SHP77 (cell line): ENCODE measurements around the gene MUC2.

Experiments
- DNase-seq, 2 experiments: peaks; one replicate each; lab custom pipeline; 2025; lab: John Stamatoyannopoulos, UW

The MUC2 gene

DNA sequence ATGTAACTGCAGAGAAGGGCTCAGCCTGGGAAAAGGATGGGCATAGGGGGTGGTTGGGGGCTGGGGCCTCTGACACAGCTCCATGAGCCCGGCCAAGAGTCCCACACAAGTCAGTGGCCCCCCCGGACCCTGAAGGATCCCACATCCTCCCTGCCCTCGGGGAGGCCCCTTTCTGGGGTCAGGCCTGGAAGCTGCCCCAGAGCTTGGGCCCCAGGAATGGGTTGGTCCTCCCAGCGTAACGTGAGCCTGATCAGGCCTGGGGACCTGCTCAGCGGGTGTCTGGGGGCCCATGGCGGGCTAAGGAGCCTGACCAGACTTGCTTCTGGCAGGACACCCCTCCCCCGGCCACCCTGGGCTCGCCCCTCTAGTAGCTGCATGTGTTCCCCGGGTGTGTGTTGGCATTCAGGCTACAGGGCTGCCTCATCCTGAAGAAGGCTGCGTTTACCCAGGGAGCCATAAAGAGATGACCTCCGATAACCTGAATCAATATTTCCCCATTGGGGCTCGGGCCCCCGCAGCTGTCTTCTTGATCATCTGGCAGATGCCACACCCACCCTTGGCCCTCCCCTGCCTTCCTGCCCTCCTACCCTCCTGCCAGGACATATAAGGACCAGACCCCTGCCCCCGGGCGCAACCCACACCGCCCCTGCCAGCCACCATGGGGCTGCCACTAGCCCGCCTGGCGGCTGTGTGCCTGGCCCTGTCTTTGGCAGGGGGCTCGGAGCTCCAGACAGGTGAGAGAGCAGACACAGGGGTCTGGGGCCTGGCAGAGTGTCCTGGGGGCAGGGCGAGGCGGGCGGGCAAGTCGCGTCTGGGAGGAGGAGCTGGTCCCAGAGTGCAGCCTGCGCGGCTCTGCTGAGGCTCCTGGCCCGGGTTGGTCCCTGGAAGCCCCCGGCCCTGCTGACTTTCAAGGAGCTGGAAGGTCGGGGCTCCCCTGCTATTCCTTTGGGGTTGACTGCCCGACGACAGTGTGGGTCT, at the start of gene MUC2:
TSS of gene MUC2 (plus strand) at position 631 of the 978 bp plus-strand sequence.
- DNase-seq, result no peak

DNA sequence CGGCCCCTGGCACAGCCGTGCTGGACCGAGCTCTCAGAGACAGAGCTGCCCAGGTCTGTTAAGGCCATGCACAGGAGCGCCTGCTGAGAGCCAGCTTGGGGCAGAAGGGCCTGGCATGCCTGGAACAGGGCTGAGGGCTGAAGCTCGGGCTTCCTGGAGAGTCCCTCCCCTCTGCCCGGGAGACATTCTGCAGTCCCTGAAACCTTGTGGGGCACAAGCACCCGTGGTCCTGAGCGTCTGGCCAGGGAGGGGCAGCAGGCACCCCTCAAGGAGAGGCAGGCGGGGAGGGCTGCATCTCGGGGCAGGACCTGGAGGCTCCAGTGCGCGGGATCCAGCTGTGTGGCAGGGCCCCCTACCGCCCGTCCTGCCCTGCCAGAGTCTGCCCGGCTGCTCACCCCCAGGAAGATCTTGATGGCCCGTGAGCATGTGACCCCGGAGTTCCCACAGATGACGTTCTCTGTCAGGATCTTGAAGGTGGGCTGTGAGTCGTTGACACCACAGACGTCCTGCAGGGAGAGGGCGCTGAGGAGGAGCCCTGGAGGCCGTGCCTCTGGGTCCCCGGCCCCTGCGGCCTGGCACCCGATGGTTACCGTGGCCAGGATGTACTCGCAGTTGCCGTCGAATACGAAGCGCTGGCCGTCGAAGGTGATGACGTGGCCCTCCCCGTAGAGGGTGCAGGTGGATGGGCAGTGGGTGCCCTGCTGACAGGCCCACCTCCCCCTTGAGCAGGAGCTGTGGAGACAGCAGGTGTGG, 49.1 kb upstream of the MUC2 start:
- DNase-seq, result no peak

DNA sequence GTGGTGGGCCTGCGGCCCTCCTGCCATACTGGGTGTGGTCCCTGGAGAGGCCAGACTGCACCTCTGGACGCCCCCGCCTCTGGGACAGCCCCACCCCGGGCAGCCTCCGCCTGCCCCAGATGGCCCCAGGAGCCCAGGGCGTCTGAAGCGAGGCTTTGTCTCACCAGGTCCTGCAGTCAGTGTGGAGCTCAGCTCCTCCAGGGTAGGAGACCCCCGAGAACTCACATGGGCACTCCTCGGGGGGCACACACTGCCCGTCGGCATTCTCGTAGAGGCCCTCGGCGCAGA, 48.6 kb upstream of the MUC2 start:
- no peak for DNase-seq

DNA sequence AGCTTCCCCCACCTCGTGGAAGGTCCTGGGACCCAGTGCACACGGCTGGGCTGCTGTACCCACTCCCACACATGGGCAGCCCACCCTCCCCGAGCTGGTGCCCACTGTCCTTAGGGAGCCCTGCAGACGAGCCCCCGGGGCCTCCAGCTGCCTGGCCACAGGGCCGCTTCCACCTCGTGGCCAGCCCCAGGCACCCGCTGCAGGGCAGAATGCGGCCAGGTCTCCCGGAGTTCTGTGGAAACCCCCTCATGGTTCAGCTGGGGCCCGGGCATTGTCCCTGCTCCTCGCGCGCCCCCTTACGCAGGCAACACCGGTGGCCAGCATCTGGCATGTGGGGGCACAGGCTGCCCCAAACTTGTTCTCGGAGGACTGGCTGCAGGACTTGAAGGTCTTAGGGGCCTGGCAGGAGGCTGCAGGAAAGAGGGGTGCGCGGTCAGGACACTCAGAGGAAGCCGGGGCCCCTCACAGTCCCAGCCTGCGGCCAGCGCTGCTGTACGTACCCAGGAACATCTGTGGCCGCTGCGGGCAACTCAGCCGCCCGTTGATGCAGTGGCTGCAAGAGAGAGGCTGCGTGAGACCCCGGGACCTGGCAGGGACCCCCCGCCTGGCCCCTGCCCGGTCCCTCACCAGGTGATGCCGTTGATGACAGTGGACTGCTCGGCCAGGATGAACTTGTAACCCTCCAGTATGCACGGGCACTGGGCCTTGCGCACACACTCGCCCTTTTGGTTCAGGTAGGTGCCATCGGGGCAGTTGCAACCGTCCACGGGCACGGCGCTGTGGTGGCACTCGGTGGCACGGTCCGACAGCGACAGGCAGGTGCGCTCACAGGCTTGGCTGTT, 47.8 kb upstream of the MUC2 start:
- no peak for DNase-seq

DNA sequence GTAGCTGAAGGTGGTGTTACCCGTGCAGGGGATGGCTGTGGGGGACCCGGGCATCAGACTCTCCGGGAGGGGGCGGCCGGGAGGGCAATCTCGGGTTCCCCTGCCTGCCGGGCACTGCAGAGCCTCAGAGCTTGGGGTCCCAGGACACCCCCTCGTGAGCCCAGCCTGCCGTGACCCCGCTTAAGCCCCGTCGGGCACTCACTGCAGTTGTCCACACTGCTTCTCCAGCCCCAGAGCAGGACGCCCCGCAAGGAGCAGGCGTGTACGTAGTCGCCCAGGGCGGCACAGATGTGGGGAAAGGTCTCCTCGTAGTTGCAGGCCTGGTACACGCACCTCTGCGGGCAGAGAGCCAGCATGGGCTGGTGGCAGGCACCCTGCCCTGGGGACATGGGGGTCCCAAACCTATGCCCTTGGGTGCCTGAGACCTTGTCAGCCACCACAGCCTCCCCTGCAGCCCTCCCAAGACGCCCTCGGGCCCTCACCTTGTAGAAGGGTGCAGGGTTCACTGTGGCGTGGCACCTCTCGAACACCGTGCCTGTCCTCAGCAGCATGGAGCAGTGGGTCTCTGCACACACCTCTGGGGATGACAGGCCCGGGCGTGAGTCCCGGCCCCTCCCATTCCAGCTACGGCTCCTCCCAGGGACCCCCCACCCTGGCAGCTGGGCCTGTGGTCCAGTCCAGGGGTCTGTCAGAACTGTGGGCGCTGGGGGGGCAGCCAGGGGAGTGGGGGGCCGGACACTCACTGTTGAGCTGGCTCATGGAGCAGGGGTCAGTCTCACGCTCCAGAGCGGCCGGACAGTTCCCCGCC, 47.0 kb upstream of the MUC2 start:
- no peak for DNase-seq

DNA sequence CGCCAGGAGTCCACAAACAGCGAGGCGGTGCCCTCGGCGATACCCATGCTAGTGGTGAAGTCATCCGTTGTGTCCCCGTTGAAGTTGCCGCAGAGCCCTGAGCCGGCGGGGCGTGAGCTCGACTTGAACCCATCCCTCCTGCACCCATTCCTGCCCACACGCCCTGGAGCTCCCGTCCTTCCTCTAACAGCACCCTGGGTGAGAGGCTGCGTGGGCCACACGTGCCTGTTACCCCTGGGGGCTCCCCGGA, 46.5 kb upstream of the MUC2 start:
- DNase-seq, result no peak

DNA sequence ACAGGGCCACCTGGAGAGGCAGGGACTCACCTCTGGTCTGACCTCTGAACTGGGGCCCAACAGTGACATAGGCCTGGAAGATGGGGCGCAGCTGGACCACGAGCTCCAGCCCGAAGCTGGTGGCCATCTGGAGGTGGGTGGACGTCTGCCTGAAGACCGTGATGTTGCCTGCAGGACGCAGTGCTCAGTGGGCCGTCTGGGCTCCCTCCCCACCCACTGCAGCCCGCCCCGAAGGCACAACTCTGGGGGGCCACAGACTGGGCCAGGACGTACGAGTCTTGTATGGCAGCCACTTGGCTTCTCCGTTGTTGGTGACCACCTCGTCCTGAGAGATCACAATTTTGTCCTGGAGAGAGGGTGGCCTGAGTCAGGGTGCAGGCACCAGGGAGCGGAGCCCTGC, 46.1 kb upstream of the MUC2 start:
- DNase-seq, result no peak

DNA sequence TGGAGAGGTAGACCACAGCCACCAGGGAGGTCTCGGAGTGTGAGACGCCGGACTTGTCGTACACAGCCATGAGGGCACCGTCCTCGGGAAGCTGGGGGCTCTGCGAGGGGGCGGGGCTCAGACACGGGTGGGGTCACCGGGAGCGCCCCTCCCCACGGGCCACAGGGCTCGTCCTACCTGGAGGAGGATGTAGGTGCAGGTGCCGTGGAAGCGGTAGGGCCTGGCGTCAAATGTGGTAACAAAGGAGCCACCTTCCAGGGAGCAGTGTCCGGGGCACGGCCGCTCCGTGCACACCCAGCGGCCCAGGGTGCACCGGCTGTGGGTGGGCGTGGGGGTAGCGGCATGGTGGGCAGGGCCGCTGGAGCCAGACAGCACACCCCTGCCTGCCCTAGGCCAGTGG, 45.6 kb upstream of the MUC2 start:
- DNase-seq, result no peak

DNA sequence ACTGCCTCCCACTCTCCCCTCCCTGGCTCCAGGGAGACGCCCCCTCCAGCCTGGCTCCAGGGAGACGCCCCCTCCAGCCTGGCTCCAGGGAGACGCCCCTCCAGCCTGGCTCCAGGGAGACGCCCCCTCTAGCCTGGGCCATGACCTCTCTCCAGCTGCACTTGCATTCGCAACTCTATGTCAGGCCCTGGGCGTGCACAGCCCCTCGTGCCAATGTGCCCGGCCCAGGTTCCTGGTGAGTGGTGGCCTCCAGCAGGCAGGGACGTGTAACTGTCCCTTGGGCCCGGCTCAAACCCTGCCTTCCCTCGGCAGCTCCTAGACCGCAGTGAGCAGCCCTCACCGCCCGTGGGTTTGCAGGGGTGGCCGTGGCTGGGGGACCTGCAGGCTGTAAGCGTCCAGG, 45.0 kb upstream of the MUC2 start:
- no peak for DNase-seq

DNA sequence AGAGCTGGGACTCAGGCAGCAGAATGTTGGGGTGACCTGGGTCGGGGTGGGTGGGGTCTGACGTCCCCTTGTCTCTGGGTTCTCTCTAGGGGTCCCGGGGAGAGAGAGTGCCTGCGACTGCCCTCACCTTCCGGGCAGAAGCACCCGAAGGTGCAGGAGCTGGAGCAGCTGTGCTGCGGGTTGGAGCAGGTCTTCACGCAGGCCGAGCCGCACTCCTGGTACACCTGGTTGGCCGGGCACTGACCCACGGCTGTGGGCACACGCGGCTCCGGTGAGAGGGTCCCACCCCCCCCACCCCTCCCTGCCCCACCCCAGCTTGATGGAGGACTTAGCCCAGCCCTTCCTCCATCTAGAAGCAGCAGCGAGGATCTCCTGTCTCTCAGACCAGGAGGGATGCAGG, 44.6 kb upstream of the MUC2 start:
- DNase-seq, result no peak

DNA sequence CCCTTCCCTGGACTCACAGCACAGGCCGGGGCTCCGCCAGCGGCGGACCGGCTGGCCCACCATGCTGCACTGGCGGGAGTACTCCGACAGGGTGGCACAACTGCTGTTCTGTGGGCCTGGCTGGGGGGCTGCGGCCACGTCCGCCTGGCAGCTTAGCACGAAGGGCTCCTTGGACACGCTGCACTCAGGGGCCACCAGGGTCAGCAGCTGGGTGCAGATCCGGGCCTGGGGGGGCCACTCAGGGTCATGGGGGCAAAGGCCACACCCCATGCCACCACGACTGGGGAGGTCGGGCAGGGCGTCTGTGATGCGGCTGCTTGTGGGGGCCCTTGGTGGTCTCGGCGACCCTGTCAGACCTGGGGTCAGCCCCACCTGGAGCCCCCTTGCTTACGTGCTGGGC, 44.1 kb upstream of the MUC2 start:
- no peak for DNase-seq

DNA sequence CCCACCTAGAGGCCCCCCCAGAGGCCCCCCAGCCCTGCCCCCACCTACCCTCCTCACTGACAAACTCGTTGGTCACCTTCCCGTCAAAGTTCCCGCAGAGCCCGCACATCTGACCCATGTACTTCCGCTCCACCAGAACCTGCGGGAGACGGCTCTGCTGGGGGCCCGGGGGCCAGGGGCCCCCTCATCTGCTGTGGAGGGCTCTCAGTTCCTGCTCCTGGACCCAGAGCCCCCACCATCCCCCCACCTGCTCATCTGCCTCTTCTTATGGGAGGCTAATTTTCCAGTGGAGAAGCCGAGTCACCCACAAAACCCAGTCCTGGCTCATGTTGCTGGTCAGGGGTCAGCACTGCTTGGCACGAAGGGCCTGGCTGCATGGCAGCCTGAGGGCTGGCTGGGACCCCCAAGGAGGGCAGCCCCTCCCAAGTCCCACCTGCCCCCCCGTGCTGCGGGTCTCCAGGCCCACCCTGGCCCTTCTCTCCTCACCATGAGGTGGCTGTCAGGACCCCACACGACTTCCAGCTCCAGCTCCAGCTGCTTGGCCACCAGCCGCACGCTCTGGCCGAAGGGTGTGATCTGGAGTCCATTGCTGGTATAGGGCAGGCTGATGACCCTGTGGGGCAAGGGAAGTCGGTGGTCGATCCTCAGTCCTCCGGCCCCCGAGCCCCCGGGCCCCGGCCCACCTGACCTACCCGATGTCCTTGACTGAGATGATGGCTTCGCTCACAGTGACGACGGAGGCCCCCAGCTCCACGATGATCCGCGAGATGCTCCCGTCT, 43.4 kb upstream of the MUC2 start:
- no peak for DNase-seq

DNA sequence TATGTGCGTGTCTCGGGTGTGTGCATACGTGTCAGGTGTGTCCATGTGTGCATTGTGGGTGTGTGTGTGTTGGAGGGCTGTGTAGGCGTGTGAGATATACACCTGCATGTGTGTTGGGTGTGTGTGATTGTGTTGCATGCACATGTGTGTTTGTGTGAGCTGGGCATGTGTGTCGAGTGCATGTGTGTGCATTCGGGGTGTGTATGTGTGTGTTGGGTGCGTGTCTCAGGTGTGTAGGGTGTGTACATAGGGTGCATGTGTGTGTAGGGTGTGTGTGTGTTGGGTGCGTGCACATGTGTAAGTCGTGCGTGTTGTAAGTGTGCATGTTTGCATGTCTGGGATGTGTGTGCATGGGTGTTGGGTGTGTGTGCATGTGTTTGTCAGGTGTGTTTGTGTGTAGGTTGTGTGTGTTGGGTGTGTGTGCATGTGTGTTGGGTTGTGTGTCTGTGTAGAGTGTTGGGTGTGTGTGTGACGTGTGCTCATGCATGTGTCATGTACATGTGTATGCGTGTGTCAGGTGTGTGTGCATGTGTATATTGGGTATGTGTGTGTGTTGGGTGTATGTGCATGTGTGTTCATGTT, 42.3 kb upstream of the MUC2 start:
- no peak for DNase-seq

DNA sequence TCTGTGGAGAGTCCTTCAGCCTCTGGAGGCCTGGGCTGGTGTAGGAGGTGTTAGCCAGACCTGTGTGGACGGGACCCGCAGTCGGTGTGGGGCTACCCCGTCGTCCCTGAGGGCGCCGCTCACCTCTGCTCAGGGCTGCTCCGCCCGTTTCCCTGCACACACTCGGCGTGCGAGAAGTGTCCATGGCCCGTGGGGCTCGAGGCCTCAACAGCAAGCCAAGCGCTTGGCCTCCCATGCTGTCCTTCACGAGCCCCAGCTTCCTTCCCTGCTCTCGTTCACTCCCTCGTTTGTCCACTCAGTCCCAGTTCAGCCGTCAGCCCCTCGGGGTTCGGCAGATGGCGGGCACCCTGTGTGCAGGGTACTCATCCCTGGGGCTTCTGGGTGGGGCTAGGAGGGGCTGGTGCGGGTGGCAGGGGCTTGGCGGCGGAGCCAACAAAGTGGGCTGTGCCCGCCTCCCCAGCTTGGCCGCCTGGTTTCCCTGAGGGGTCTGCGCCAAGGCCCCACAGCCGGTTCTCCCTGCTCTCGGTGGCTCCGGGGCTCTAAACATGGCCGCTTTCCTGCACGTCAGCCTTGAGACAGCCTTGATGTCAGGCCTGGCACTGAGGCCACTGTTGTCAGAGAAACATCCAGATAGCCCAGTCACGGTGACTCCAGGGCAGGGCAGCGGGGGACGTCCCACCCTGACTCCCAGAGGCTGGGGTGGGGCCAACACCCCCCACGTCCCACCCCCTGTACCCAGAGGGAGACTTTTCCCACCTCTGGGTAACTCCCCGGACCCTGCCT, 41.5 kb upstream of the MUC2 start:
- DNase-seq, result no peak

DNA sequence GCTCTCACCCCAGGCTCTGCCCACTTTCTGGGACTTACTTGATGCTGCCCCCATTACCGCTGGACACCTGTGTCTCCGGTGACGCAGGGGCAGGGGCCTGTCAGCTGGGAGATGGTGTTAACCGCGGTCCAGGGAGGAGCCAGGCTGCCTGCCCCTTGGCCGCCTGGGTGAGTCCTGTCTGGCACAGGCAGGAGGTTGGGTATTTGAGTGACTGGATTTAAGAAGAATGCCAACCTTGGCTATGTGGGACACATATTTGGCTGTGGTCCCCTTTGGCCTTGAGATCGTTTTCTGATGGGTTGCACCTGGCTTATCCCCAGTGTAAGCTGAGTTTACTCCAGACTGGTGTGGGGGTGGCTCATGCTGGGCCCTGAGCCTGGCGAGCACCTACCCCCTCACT, 40.7 kb upstream of the MUC2 start:
- no peak for DNase-seq

DNA sequence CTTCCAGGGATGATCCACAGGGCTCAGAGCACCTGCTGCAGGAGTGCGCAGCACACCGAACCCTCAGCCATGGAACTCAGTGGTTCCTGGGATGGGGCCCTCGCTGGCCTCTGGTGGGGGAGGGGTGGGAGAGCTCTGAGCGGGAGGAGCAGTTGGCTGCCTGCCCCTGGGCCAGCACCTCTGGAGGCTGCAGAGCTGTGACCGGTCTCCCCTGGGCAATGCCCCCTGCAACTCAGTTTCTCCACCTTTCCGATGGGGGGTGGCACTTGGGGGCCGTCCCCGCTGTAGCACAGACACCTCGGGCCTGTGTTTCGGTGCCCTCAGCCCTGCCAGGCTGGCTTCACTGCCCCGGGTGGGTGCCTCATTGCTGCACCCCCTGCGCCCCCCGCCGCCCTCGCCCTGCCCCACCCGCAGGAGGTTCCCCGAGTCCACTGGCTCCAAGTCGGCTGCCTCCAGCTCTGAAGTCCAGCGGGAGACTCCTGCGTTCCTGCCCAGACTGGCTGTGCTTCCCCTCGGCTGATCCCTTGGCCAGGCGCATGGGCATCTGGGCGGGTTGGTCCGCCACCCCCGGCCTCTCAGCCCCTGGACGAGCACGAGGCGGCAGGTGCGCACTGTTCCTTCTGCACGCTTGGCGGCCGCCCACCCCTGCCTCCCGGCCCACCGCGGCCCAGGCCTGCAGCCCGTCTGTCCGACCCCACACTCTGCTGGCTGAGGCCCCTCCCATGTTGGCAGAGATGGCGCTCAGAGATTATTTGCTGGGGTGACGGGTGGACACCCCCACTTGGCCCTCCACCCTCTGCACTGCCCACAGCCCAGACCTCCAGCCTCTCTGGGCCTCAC, 40.0 kb upstream of the MUC2 start:
- DNase-seq, result no peak

DNA sequence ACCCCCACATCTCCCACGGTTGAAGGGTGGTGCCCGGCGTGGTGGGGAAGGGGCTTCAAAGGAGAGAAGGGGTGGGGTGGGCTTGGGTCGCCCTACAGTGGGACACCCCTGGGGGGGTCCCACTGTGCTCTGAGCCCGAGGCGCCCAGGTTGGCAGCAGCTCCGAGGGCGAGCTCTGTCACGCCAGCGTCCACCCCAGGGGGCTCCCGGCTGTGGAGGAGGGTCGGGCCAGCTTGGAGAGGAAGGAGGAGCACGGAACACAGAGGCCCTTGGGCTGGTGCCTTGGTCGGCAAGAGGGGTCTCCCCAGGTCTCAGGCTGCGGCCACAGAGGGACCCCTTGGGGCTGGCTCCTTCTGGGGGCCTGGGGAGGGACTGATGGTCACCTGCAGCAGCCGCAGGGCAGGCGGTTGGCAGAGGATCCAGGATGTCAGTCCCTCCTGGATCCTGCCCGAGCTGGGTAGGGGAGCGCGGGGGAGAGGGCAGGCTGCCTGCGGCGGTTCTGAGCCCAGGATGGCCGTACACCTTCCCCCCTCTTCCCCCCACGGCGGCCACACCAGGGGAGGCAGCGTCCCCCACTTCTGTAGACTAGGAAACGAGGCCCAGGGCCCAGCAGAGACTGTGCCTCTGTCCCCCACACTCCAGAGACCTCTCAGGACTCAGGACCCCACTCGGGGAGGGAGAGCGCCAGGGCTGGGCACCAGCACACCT, 38.9 kb upstream of the MUC2 start:
- no peak for DNase-seq

DNA sequence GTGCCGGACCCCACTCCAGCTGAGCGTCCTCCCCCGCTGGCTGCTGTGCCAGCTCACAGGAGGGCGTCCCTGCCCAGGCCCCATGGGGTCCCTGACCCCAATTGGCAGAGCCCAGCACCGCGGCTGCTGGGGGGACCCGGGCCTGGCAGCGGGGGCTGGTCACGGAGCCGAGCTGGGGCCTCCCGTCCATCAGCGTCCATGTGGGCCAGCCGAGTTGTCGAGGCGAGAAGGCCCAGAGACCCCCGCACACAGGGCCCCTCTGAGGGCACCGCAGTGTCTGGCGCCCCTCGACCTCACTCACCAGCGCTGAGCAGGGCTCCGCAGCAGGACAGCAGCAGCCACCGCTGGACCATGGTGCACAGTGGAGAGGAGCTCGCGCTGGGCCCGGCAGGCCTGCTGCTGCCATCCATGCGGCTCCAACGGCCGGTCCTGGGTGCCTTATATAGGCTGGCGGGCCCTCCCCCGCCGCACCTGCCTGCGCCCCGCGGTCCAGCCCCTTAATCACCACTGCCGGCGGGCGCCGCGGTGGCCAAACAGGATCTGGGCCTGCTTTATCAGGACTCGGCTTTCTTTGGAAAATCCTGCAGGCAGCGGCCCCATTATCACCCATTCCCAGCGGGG, 38.3 kb upstream of the MUC2 start, which contains the start of gene MUC6:
TSS of gene MUC6 (minus strand) at position 416 of the 621 bp plus-strand sequence. CDS start at position 353, 63 bp downstream.
- DNase-seq, result no peak
